GM12878 (cell line): Measurements from ENCODE around the gene CUEDC1. TPM values are rescaled to one million over a fixed set of nuclear protein-coding genes. Genes with fewer than 3 reads are reported as not detected.

Experiments used
- ATAC-seq: fragments of 200-7000 bp; cut with Tn5 transposase; 3 replicates; pipeline ENCODE4 v1.9.1; 2020; ENCODE audit warnings: mild to moderate bottlenecking, moderate library complexity
- BruUV-seq: library from RNA; stranded (reverse); fragments of 400-500 nt; replicated peaks from 2 replicates; lab custom pipeline; 2021; lab: Mats Ljungman, UMichigan
- CTCF ChIA-PET: fragments of 300-600 bp; sonication (Branson Sonifier 250); formaldehyde crosslinking; extraction: SDS; loops from one replicate; lab custom pipeline; 2021; ENCODE audit warnings: inconsistent platforms; lab: Yijun Ruan, JAX
- POLR2A ChIA-PET: fragments of 350-600 bp; formaldehyde crosslinking; extraction: SDS; loops from one replicate; lab custom pipeline; 2021; ENCODE audit warnings: inconsistent platforms; lab: Charles Lee
- RAD21 ChIA-PET: fragments of 300-600 bp; sonication (Branson Sonifier 250); formaldehyde crosslinking; loops from one replicate; lab custom pipeline; 2023; ENCODE audit warnings: antibody characterized with exemption; ENCODE audit not compliant: unreplicated experiment; lab: Charles Lee
- SMC1A ChIA-PET: fragments of 300-600 bp; sonication (Branson Sonifier 250); formaldehyde crosslinking; loops from one replicate; lab custom pipeline; 2023; ENCODE audit not compliant: unreplicated experiment, uncharacterized antibody; lab: Charles Lee
- DNase-seq: peaks from one replicate; pipeline ENCODE4 v3.0.0-alpha.2; 2011; ENCODE audit warnings: low read depth, low spot score
- FAIRE-seq: peaks from 3 replicates; lab custom pipeline; 2011; peaks lifted over from hg19 to GRCh38; lab: Jason Lieb, UNC
- H2AFZ ChIP-seq: 2 replicates; pipeline ENCODE4 v1.6.0; 2011; ENCODE audit warnings: low read depth, low read length, control low read depth; ENCODE audit not compliant: control insufficient read depth
- H3K27ac ChIP-seq: 2 replicates; pipeline ENCODE4 v1.5.1; 2011; ENCODE audit warnings: control low read depth; ENCODE audit not compliant: control insufficient read depth, insufficient read depth
- H3K27me3 ChIP-seq, 2 experiments: replicated peaks in 1 of 2; 2 replicates each; pipeline versions ENCODE4 v1.6.0 to v1.6.1; 2011; ENCODE audit warnings: low read length in 1 of 2; ENCODE audit not compliant: control insufficient read depth in 2 of 2, insufficient read depth in 2 of 2
- H3K36me3 ChIP-seq, 2 experiments: 2 replicates each; pipeline ENCODE4 v1.5.1; 2011; ENCODE audit warnings: low read length in 1 of 2; ENCODE audit not compliant: control insufficient read depth in 2 of 2, insufficient read depth in 2 of 2
- H3K4me1 ChIP-seq: 2 replicates; pipeline ENCODE4 v1.6.1; 2011; ENCODE audit warnings: mild to moderate bottlenecking, low read length, moderate library complexity, mixed read lengths; ENCODE audit not compliant: control insufficient read depth, insufficient read depth
- H3K4me2 ChIP-seq: 2 replicates; pipeline ENCODE4 v1.6.0; 2011; ENCODE audit warnings: control low read depth; ENCODE audit not compliant: control insufficient read depth, insufficient read depth
- H3K4me3 ChIP-seq: fragments of 200-600 bp; sonication (generic); 2 replicates; pipeline ENCODE4 v1.5.1; 2016
- H3K79me2 ChIP-seq: 2 replicates; pipeline ENCODE4 v1.6.0; 2011; ENCODE audit warnings: low read length; ENCODE audit not compliant: control insufficient read depth, insufficient read depth
- H3K9ac ChIP-seq: 2 replicates; pipeline ENCODE4 v1.8.0; 2011; ENCODE audit warnings: low read length, control low read depth, mixed read lengths; ENCODE audit not compliant: control insufficient read depth, insufficient read depth
- H3K9me3 ChIP-seq: replicated peaks from 3 replicates; pipeline ENCODE4 v1.5.1; 2011; ENCODE audit warnings: mild to moderate bottlenecking, low read length; ENCODE audit not compliant: control insufficient read depth, insufficient read depth
- H4K20me1 ChIP-seq: 2 replicates; pipeline ENCODE4 v1.6.0; 2011; ENCODE audit not compliant: control insufficient read depth, insufficient read depth
- CBX5 ChIP-seq: sonication (generic); IDR thresholded peaks from 2 replicates; pipeline ENCODE4 v1.6.1; 2016; ENCODE audit warnings: low read depth, moderate library complexity, mild to moderate bottlenecking, inconsistent platforms
- NR2C2 ChIP-seq: IDR thresholded peaks from 2 replicates; pipeline ENCODE4 v1.6.1; 2011; ENCODE audit warnings: borderline replicate concordance, low read depth; ENCODE audit not compliant: control insufficient read depth, insufficient read length
- ZNF207 ChIP-seq: fragments of 450-650 bp; IDR thresholded peaks from 2 replicates; pipeline ENCODE4 v1.6.1; 2014; ENCODE audit warnings: antibody characterized with exemption, mild to moderate bottlenecking, borderline replicate concordance
- WGBS: methylation state at CpG from one replicate; pipeline ENCODE4 v1.1.6; 2016; ENCODE audit warnings: low lambda C conversion rate; ENCODE audit not compliant: insufficient replicate concordance, insufficient coverage; ENCODE audit errors: missing lambda C conversion rate; 5-methylcytosine and 5-hydroxymethylcytosine counted together
- in situ Hi-C: fragments of 300-500 bp; cut with MboI; formaldehyde crosslinking; loops from 9 replicates; pipeline ENCODE4 v1.14.3; 2018; ENCODE audit warnings: mixed read lengths
- intact Hi-C: fragments of 100-400 bp; cut with micrococcal nuclease; formaldehyde crosslinking; loops from one replicate; pipeline ENCODE4 v1.14.2; 2022; ENCODE audit not compliant: unreplicated experiment
- polyA plus RNA-seq, 11 experiments: library from polyadenylated mRNA; depleted of rRNA in 4 of 11; unstranded in 6 of 11; stranded (reverse) in 5 of 11; fragments of >200 nt; fragmentation: Nextera tagmentation in 4 of 11; fragmentation: Illumina TruSeq in 1 of 11; extraction: Ambion mirVana in 4 of 11; extraction: Trizol in 1 of 11; gene quantifications; 1 replicate in 1 of 11; 2 replicates in 10 of 11; pipeline versions ENCODE4 v1.2.1 to v1.2.3, GENCODE V29; 2011 to 2016; ENCODE audit warnings: inconsistent platforms in 2 of 11, missing spikeins in 2 of 11, low read depth in 1 of 11
- total RNA-seq, 4 experiments: library from RNA; depleted of rRNA in 3 of 4; stranded (reverse); fragments of >200 nt in 3 of 4; fragmentation: Illumina TruSeq in 1 of 4; extraction: Trizol in 1 of 4; gene quantifications; 2 replicates each; pipeline versions ENCODE4 v1.2.1 to v1.2.3, GENCODE V29; 2013 to 2021

Gene CUEDC1
- total and polyA plus RNA-seq, 10 of the 15 experiments (the other 5 are each of a cell fraction or from before 2014, with no cell fraction given): 0.24 to 7.4 (median 1.8) TPM

GRCh38 chr17:57889892-57890856 lies 65.0 kb downstream of the CUEDC1 start:
- WGBS: 53% methylated on average over 11 of the region's 11 CpGs
- no peak overlapping the region for H3K27ac ChIP-seq
- no peak overlapping the region for H3K4me3 ChIP-seq
- intact Hi-C loops: loop anchor here (5.0 kb wide), 1 partner anchor 33 kb away; no protein-coding TSS in a partner anchor
- BruUV-seq: no TSS peak
- no peak overlapping the region for H3K4me2 ChIP-seq
- no peaks in the 10 kb centered on the region for H3K36me3 ChIP-seq
- ATAC-seq (no peak), DNase-seq (no peak), FAIRE-seq (no peak)
- H3K27me3 ChIP-seq: no peaks in the 10 kb centered on the region
- RAD21 ChIA-PET: interaction anchor here (1.0 to 2.1 kb wide), 6 partner anchors 10 to 109 kb away, joined by 3 to 5 read pairs (median 4); no protein-coding TSS in a partner anchor
- no peak overlapping the region for H2AFZ ChIP-seq
- CTCF ChIA-PET: interaction anchor here (0.8 to 9.4 kb wide), 7 partner anchors 9 to 111 kb away, joined by 3 to 92 read pairs (median 23); no protein-coding TSS in a partner anchor
- H3K79me2 ChIP-seq: no peaks in the 10 kb centered on the region
- in situ Hi-C loops: loop anchor here (10.0 kb wide), 1 partner anchor 105 kb away; no protein-coding TSS in a partner anchor
- peaks cover 17% of the 10 kb centered on the region for H3K4me1 ChIP-seq
- POLR2A ChIA-PET: interaction anchor here (1.2 kb wide), 2 partner anchors 9 to 13 kb away, joined by 3 to 4 read pairs; no protein-coding TSS in a partner anchor
- H3K9ac ChIP-seq: no peak overlapping the region
- SMC1A ChIA-PET: interaction anchor here (1.5 to 7.8 kb wide), 5 partner anchors 13 to 107 kb away, joined by 3 to 111 read pairs (median 8); no protein-coding TSS in a partner anchor
- no peak for TF ChIP-seq NR2C2
- no peak for TF ChIP-seq ZNF207
- no peak for TF ChIP-seq CBX5
- H3K9me3 ChIP-seq: no peaks in the 10 kb centered on the region
- no peaks in the 10 kb centered on the region; the same call in 1 of the 2 replicates for H4K20me1 ChIP-seq
